ENCODE results near the gene KLB.
"Not testable (repeated sequence)": the region's sequence is repeated elsewhere in the genome, so short reads cannot be mapped to it uniquely, and the experiment has no call there.

Gene KLB

GRCh38 chr4:39406763-39407583 lies at the start of gene KLB:
Gene KLB (plus strand): TSS chr4:39406930. CDS start chr4:39406950, 20 bp downstream.
- Mint-ChIP-seq H3K4me3 (no peak within 1 kb of the TSS), H3K4me1 (ENCODE audit: low read depth) (no peaks in the 10 kb centered on the region), H3K27me3 (no peaks in the 10 kb centered on the region), H3K36me3 (ENCODE audit: low read depth) (no peaks in the 10 kb centered on the region), H3K27ac (no peak within 1 kb of the TSS), H3K9me3 (no peaks in the 10 kb centered on the region)
- no peak for DNase-seq

- DNase-seq, result no peak
- H3K9me3 Mint-ChIP-seq, result no peaks in the 10 kb centered on the region
- peaks cover 56% of the 10 kb centered on the region for H3K36me3 Mint-ChIP-seq (ENCODE audit: low read depth)
- peak overlapping the region; percentile 42 for H3K4me3 Mint-ChIP-seq
- peaks cover 69% of the 10 kb centered on the region for H3K4me1 Mint-ChIP-seq (ENCODE audit: low read depth)
- no peaks in the 10 kb centered on the region for H3K27me3 Mint-ChIP-seq
- H3K27ac Mint-ChIP-seq, result peak overlapping the region; percentile 88
These were observed 49.7 kb upstream of the KLB start for GRCh38 chr4:39357002-39357401.

- H3K27me3 Mint-ChIP-seq, H3K4me3 Mint-ChIP-seq, H3K9me3 Mint-ChIP-seq, H3K27ac Mint-ChIP-seq, DNase-seq: not testable (repeated sequence)
- peaks cover 57% of the 10 kb centered on the region for H3K36me3 Mint-ChIP-seq (ENCODE audit: low read depth)
- H3K4me1 Mint-ChIP-seq (ENCODE audit: low read depth), result peaks cover 64% of the 10 kb centered on the region
These were observed 46.1 kb upstream of the KLB start for GRCh38 chr4:39360611-39361010.

- H3K9me3 Mint-ChIP-seq, result no peaks in the 10 kb centered on the region
- no peaks in the 10 kb centered on the region for H3K27me3 Mint-ChIP-seq
- H3K27ac Mint-ChIP-seq, result peak overlapping the region; percentile 24
- DNase-seq, result no peak
- peaks cover 54% of the 10 kb centered on the region for H3K36me3 Mint-ChIP-seq (ENCODE audit: low read depth)
- H3K4me1 Mint-ChIP-seq (ENCODE audit: low read depth), result peaks cover 50% of the 10 kb centered on the region
- peak overlapping the region; percentile 33 for H3K4me3 Mint-ChIP-seq
These were observed 43.9 kb upstream of the KLB start for GRCh38 chr4:39362827-39363226.

- peak overlapping the region; percentile 69 for H3K4me3 Mint-ChIP-seq
- H3K36me3 Mint-ChIP-seq (ENCODE audit: low read depth), result peaks cover 46% of the 10 kb centered on the region
- H3K27me3 Mint-ChIP-seq, result no peaks in the 10 kb centered on the region
- H3K27ac Mint-ChIP-seq, result peak overlapping the region; percentile 86
- peaks cover 41% of the 10 kb centered on the region for H3K4me1 Mint-ChIP-seq (ENCODE audit: low read depth)
- H3K9me3 Mint-ChIP-seq, result no peaks in the 10 kb centered on the region
- DNase-seq, result no peak
These were observed 42.8 kb upstream of the KLB start for GRCh38 chr4:39363773-39364393.

GRCh38 chr4:39365360-39365759 lies 41.4 kb upstream of the KLB start:
- Mint-ChIP-seq H3K27ac (peak overlapping the region; percentile 95), H3K9me3 (peaks cover 3% of the 10 kb centered on the region), H3K27me3 (no peaks in the 10 kb centered on the region), H3K36me3 (ENCODE audit: low read depth) (peaks cover 38% of the 10 kb centered on the region), H3K4me3 (peak overlapping the region; percentile 93), H3K4me1 (ENCODE audit: low read depth) (peaks cover 36% of the 10 kb centered on the region)
- no peak for DNase-seq

- DNase-seq, result peak; percentile 95
- Mint-ChIP-seq H3K27ac (peak within 1 kb of the TSS; percentile 95), H3K4me1 (ENCODE audit: low read depth) (peaks cover 36% of the 10 kb centered on the region), H3K9me3 (peaks cover 7% of the 10 kb centered on the region), H3K27me3 (no peaks in the 10 kb centered on the region), H3K4me3 (peak within 1 kb of the TSS; percentile 93), H3K36me3 (ENCODE audit: low read depth) (peaks cover 34% of the 10 kb centered on the region)
These were observed 40.6 kb upstream of the KLB start, which contains the start of gene RFC1 for GRCh38 chr4:39365830-39366771. Gene RFC1 (minus strand): TSS chr4:39366362. CDS start chr4:39366241, 121 bp downstream.

GRCh38 chr4:39367166-39367565 lies 39.6 kb upstream of the KLB start:
- H3K27ac Mint-ChIP-seq, result no peak overlapping the region
- H3K36me3 Mint-ChIP-seq (ENCODE audit: low read depth), result peaks cover 26% of the 10 kb centered on the region
- H3K9me3 Mint-ChIP-seq, result peaks cover 16% of the 10 kb centered on the region
- no peak overlapping the region for H3K4me3 Mint-ChIP-seq
- DNase-seq, result no peak
- peaks cover 30% of the 10 kb centered on the region for H3K4me1 Mint-ChIP-seq (ENCODE audit: low read depth)
- no peaks in the 10 kb centered on the region for H3K27me3 Mint-ChIP-seq

GRCh38 chr4:39369301-39369700 lies 37.4 kb upstream of the KLB start:
- Mint-ChIP-seq H3K27ac (no peak overlapping the region), H3K4me1 (ENCODE audit: low read depth) (peaks cover 10% of the 10 kb centered on the region), H3K27me3 (no peaks in the 10 kb centered on the region), H3K9me3 (peaks cover 16% of the 10 kb centered on the region), H3K36me3 (ENCODE audit: low read depth) (peaks cover 17% of the 10 kb centered on the region), H3K4me3 (no peak overlapping the region)
- no peak for DNase-seq

GRCh38 chr4:39371209-39371608 lies 35.5 kb upstream of the KLB start:
- not testable (repeated sequence) for H3K4me3 Mint-ChIP-seq; DNase-seq; H3K36me3 Mint-ChIP-seq (ENCODE audit: low read depth); H3K27ac Mint-ChIP-seq; H3K27me3 Mint-ChIP-seq; H3K4me1 Mint-ChIP-seq (ENCODE audit: low read depth)
- H3K9me3 Mint-ChIP-seq, result peaks cover 16% of the 10 kb centered on the region

- Mint-ChIP-seq H3K36me3 (ENCODE audit: low read depth) (no peaks in the 10 kb centered on the region), H3K27ac (no peak overlapping the region), H3K4me3 (no peak overlapping the region), H3K4me1 (ENCODE audit: low read depth) (no peaks in the 10 kb centered on the region), H3K9me3 (peaks cover 27% of the 10 kb centered on the region), H3K27me3 (peaks cover 14% of the 10 kb centered on the region)
- DNase-seq, result no peak
These were observed 31.3 kb upstream of the KLB start for GRCh38 chr4:39375478-39375877.

- no peak overlapping the region for H3K27ac Mint-ChIP-seq
- no peak overlapping the region for H3K4me3 Mint-ChIP-seq
These were observed 23.0 kb upstream of the KLB start for GRCh38 chr4:39383690-39384089.

GRCh38 chr4:39384563-39384962 lies 22.2 kb upstream of the KLB start:
- H3K27ac Mint-ChIP-seq, result no peak overlapping the region
- DNase-seq, result no peak
- H3K36me3 Mint-ChIP-seq (ENCODE audit: low read depth), result no peaks in the 10 kb centered on the region
- peaks cover 12% of the 10 kb centered on the region for H3K27me3 Mint-ChIP-seq
- H3K9me3 Mint-ChIP-seq, result peaks cover 8% of the 10 kb centered on the region
- H3K4me3 Mint-ChIP-seq, result no peak overlapping the region
- no peaks in the 10 kb centered on the region for H3K4me1 Mint-ChIP-seq (ENCODE audit: low read depth)

More at GRCh38 chr4:39383690-39384089, 23.0 kb upstream of the KLB start:
- Mint-ChIP-seq H3K27me3 (peaks cover 19% of the 10 kb centered on the region), H3K9me3 (peaks cover 14% of the 10 kb centered on the region), H3K36me3 (ENCODE audit: low read depth) (no peaks in the 10 kb centered on the region), H3K4me1 (ENCODE audit: low read depth) (no peaks in the 10 kb centered on the region)
- no peak for DNase-seq

GRCh38 chr4:39390603-39391002 lies 16.1 kb upstream of the KLB start:
- no peaks in the 10 kb centered on the region for H3K4me1 Mint-ChIP-seq (ENCODE audit: low read depth)
- H3K36me3 Mint-ChIP-seq (ENCODE audit: low read depth), result no peaks in the 10 kb centered on the region
- H3K4me3 Mint-ChIP-seq, result no peak overlapping the region
- no peaks in the 10 kb centered on the region for H3K27me3 Mint-ChIP-seq
- no peaks in the 10 kb centered on the region for H3K9me3 Mint-ChIP-seq
- DNase-seq, result no peak
- H3K27ac Mint-ChIP-seq, result no peak overlapping the region
